Stimulated activated naive CD8-positive, alpha-beta T cell treated with anti-CD3 and anti-CD28 coated beads, Interleukin-15, amount 100 ng/mL, for 72 hours (primary cell): ENCODE measurements around the gene DLG2.
A peak's percentile ranks its signal among the peaks of the same experiment; 100 is the strongest.
"Not testable (repeated sequence)": the region's sequence is repeated elsewhere in the genome, so short reads cannot be mapped to it uniquely, and the experiment has no call there.

Experiments used
- ATAC-seq: fragments of 150-1000 bp; cut with Tn5 transposase; 2 replicates; pipeline ENCODE4 v1.10.0; 2021; ENCODE audit warnings: mild to moderate bottlenecking, moderate library complexity
- DNase-seq, 2 donors: peaks; one replicate each; pipeline ENCODE4 v3.0.0; 2021 to 2022
- H3K27ac Mint-ChIP-seq, 2 donors: one replicate each; pipeline ENCODE4 v1.8.0; 2022; ENCODE audit warnings: mild to moderate bottlenecking in 2 of 2, mixed read lengths in 2 of 2, moderate library complexity in 2 of 2
- H3K27me3 Mint-ChIP-seq: one replicate; pipeline ENCODE4 v1.8.0; 2022; ENCODE audit warnings: mixed read lengths
- H3K4me1 Mint-ChIP-seq: one replicate; pipeline ENCODE4 v1.8.0; 2022; ENCODE audit warnings: mild to moderate bottlenecking, mixed read lengths
- H3K4me3 Mint-ChIP-seq, 2 donors: one replicate each; pipeline ENCODE4 v1.8.0; 2022; ENCODE audit warnings: mild to moderate bottlenecking in 2 of 2, mixed read lengths in 2 of 2, moderate library complexity in 1 of 2
- H3K9me3 Mint-ChIP-seq, 2 donors: one replicate each; pipeline ENCODE4 v1.8.0; 2022; ENCODE audit warnings: mixed read lengths in 2 of 2

The DLG2 gene

GRCh38 chr11:85627332-85627997, at the start of gene DLG2:
DLG2 (minus strand) TSS chr11:85627344.
- Mint-ChIP-seq H3K27ac (peak within 1 kb of the TSS; percentile 95 to 97), H3K27me3 (no peaks in the 10 kb centered on the region), H3K4me3 (peak within 1 kb of the TSS; percentile 92 to 95), H3K4me1 (peaks cover 43% of the 10 kb centered on the region), H3K9me3 (no peaks in the 10 kb centered on the region)
- DNase-seq (no peak), ATAC-seq (peak; percentile 14)

- Mint-ChIP-seq H3K4me3 (no peak overlapping the region), H3K4me1 (no peaks in the 10 kb centered on the region), H3K9me3 (peaks cover 4 to 8% of the 10 kb centered on the region in 2 donors), H3K27ac (no peak overlapping the region), H3K27me3 (no peaks in the 10 kb centered on the region)
- peak; percentile 72 for ATAC-seq
- no peak for DNase-seq
Measured at GRCh38 chr11:85673393-85673792, 46.2 kb upstream of the DLG2 start.

GRCh38 chr11:85672105-85672902, 45.2 kb upstream of the DLG2 start:
- Mint-ChIP-seq H3K4me1 (no peaks in the 10 kb centered on the region), H3K27ac (no peak overlapping the region), H3K4me3 (no peak overlapping the region), H3K27me3 (no peaks in the 10 kb centered on the region), H3K9me3 (peaks cover 4 to 8% of the 10 kb centered on the region in 2 donors)
- no peak for DNase-seq
- ATAC-seq, result no peak

- H3K9me3 Mint-ChIP-seq, H3K27ac Mint-ChIP-seq, H3K27me3 Mint-ChIP-seq, H3K4me3 Mint-ChIP-seq, H3K4me1 Mint-ChIP-seq, DNase-seq, ATAC-seq: not testable (repeated sequence)
Measured at GRCh38 chr11:85670949-85671663, 44.0 kb upstream of the DLG2 start.

GRCh38 chr11:85668157-85668556, 41.0 kb upstream of the DLG2 start:
- Mint-ChIP-seq H3K4me1 (peaks cover 10% of the 10 kb centered on the region), H3K9me3 (peaks cover 4 to 8% of the 10 kb centered on the region in 2 donors), H3K27me3 (no peaks in the 10 kb centered on the region), H3K27ac (no peak overlapping the region), H3K4me3 (no peak overlapping the region)
- DNase-seq (no peak), ATAC-seq (no peak)

- H3K4me3 Mint-ChIP-seq, result no peak overlapping the region
Measured at GRCh38 chr11:85666687-85667086, 39.5 kb upstream of the DLG2 start.

GRCh38 chr11:85665733-85666132, 38.6 kb upstream of the DLG2 start:
- H3K27ac Mint-ChIP-seq, result peak overlapping the region; percentile 95 to 97
- peaks cover under 1 to 2% of the 10 kb centered on the region in 2 donors for H3K9me3 Mint-ChIP-seq
- H3K27me3 Mint-ChIP-seq, result no peaks in the 10 kb centered on the region
- H3K4me3 Mint-ChIP-seq, result peak overlapping the region; percentile 94
- no peak for ATAC-seq
- DNase-seq, result no peak
- peaks cover 19% of the 10 kb centered on the region for H3K4me1 Mint-ChIP-seq

More at GRCh38 chr11:85666687-85667086, 39.5 kb upstream of the DLG2 start:
- ATAC-seq (no peak), DNase-seq (no peak)
- Mint-ChIP-seq H3K27ac (no peak overlapping the region), H3K4me1 (peaks cover 10% of the 10 kb centered on the region), H3K9me3 (peaks cover 4 to 8% of the 10 kb centered on the region in 2 donors), H3K27me3 (no peaks in the 10 kb centered on the region)

GRCh38 chr11:85664615-85665481, 37.7 kb upstream of the DLG2 start, which contains the start of gene CREBZF:
CREBZF (minus strand) TSS chr11:85665129; CDS start chr11:85664875, 254 bp downstream.
- DNase-seq, result peak; percentile 93 to 97
- Mint-ChIP-seq H3K4me1 (peaks cover 28% of the 10 kb centered on the region), H3K4me3 (peak within 1 kb of the TSS; percentile 94), H3K9me3 (no peaks in the 10 kb centered on the region), H3K27ac (peak within 1 kb of the TSS; percentile 95 to 97), H3K27me3 (no peaks in the 10 kb centered on the region)
- peak; percentile 88 for ATAC-seq

- peaks cover 35% of the 10 kb centered on the region for H3K4me1 Mint-ChIP-seq
- peak; percentile 83 for ATAC-seq
- peak; percentile 87 to 90 for DNase-seq
- H3K27ac Mint-ChIP-seq, result peak overlapping the region; percentile 95 to 97
- no peaks in the 10 kb centered on the region for H3K9me3 Mint-ChIP-seq
- peak overlapping the region; percentile 94 for H3K4me3 Mint-ChIP-seq
- H3K27me3 Mint-ChIP-seq, result no peaks in the 10 kb centered on the region
Measured at GRCh38 chr11:85663753-85664614, 36.8 kb upstream of the DLG2 start.

GRCh38 chr11:85663080-85663752, 36.1 kb upstream of the DLG2 start:
- Mint-ChIP-seq H3K9me3 (no peaks in the 10 kb centered on the region), H3K4me1 (peaks cover 40% of the 10 kb centered on the region), H3K4me3 (peak overlapping the region; percentile 94), H3K27me3 (no peaks in the 10 kb centered on the region), H3K27ac (peak overlapping the region; percentile 95 to 97)
- ATAC-seq, result peak; percentile 37
- peak in 1 of 2 donors; percentile 19 for DNase-seq

GRCh38 chr11:85661972-85662664, 35.0 kb upstream of the DLG2 start:
- ATAC-seq, result no peak
- no peak for DNase-seq
- H3K9me3 Mint-ChIP-seq, result no peaks in the 10 kb centered on the region
- H3K4me1 Mint-ChIP-seq, result peaks cover 42% of the 10 kb centered on the region
- H3K4me3 Mint-ChIP-seq, result peak overlapping the region; percentile 57 to 94
- no peak overlapping the region for H3K27ac Mint-ChIP-seq
- no peaks in the 10 kb centered on the region for H3K27me3 Mint-ChIP-seq

GRCh38 chr11:85658180-85658579, 31.0 kb upstream of the DLG2 start:
- Mint-ChIP-seq H3K27ac (no peak overlapping the region), H3K4me3 (no peak overlapping the region), H3K4me1 (peaks cover 48% of the 10 kb centered on the region), H3K9me3 (no peaks in the 10 kb centered on the region), H3K27me3 (no peaks in the 10 kb centered on the region)
- ATAC-seq (no peak), DNase-seq (no peak)

- ATAC-seq (no peak), DNase-seq (no peak)
- Mint-ChIP-seq H3K27ac (peak overlapping the region in 1 of 2 donors; percentile 26), H3K27me3 (no peaks in the 10 kb centered on the region), H3K4me1 (peaks cover 62% of the 10 kb centered on the region), H3K4me3 (no peak overlapping the region), H3K9me3 (no peaks in the 10 kb centered on the region)
Measured at GRCh38 chr11:85656777-85657176, 29.6 kb upstream of the DLG2 start.
